Neural cell (in vitro differentiated cells): Measurements from ENCODE around the gene SLC2A14.

Experiments used
- EP300 ChIP-seq: fragments of 450-650 bp; conservative IDR thresholded peaks from 2 replicates; pipeline ENCODE4 v1.6.1; 2014; ENCODE audit warnings: antibody characterized with exemption, mild to moderate bottlenecking, moderate library complexity; ENCODE audit not compliant: poor library complexity, severe bottlenecking
- EZH2 ChIP-seq: fragments of 200-600, 300-800 bp; shearing (Covaris generic), sonication (generic); IDR thresholded peaks from 2 replicates; pipeline ENCODE4 v1.6.1; 2014; ENCODE audit warnings: antibody characterized with exemption, low read length, borderline replicate concordance, mild to moderate bottlenecking; ENCODE audit not compliant: insufficient read depth, poor library complexity, severe bottlenecking
- MXI1 ChIP-seq: fragments of 450-650 bp; conservative IDR thresholded peaks from 2 replicates; pipeline ENCODE4 v1.6.1; 2014; ENCODE audit warnings: antibody characterized with exemption, mild to moderate bottlenecking; ENCODE audit not compliant: poor library complexity, severe bottlenecking
- POLR2AphosphoS5 ChIP-seq: IDR thresholded peaks from 2 replicates; pipeline ENCODE4 v1.6.1; 2012
- RAD21 ChIP-seq: fragments of 450-650 bp; conservative IDR thresholded peaks from 2 replicates; pipeline ENCODE4 v1.6.1; 2014; ENCODE audit warnings: antibody characterized with exemption, mild to moderate bottlenecking, moderate library complexity
- SMC3 ChIP-seq: fragments of 450-650 bp; conservative IDR thresholded peaks from 2 replicates; pipeline ENCODE4 v1.6.1; 2014; ENCODE audit warnings: antibody characterized with exemption, mild to moderate bottlenecking, moderate library complexity; ENCODE audit not compliant: poor library complexity
- TAF1 ChIP-seq: IDR thresholded peaks from 2 replicates; pipeline ENCODE4 v1.6.1; 2012; ENCODE audit warnings: low read depth
- TF ChIP-seq, protein P1 (sequence below): fragments of 450-650 bp; IDR thresholded peaks from 2 replicates; pipeline ENCODE4 v1.5.1; 2014; ENCODE audit warnings: antibody characterized with exemption, mild to moderate bottlenecking, moderate library complexity; ENCODE audit not compliant: poor library complexity, severe bottlenecking

DNA sequence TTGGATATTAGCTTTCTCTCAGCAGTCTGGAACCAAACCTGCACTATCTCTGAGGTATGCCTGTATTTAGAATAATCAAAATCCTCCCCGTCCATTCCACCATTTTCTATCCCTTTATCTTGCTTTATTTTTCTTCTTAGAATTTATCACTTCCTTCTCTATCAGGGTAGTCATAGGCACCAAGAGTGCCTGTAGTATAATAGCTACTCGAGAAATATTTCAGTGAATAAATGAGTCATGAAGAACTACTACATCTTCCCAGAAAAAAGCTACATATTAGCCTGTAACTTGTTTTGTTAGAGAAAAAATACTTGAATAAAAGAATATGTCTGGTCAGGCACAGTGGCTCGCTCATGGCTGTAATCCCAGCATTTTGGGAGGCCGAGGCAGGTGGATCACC, 4.3 kb downstream of the SLC2A14 start:
- TF ChIP-seq, protein P1, sequence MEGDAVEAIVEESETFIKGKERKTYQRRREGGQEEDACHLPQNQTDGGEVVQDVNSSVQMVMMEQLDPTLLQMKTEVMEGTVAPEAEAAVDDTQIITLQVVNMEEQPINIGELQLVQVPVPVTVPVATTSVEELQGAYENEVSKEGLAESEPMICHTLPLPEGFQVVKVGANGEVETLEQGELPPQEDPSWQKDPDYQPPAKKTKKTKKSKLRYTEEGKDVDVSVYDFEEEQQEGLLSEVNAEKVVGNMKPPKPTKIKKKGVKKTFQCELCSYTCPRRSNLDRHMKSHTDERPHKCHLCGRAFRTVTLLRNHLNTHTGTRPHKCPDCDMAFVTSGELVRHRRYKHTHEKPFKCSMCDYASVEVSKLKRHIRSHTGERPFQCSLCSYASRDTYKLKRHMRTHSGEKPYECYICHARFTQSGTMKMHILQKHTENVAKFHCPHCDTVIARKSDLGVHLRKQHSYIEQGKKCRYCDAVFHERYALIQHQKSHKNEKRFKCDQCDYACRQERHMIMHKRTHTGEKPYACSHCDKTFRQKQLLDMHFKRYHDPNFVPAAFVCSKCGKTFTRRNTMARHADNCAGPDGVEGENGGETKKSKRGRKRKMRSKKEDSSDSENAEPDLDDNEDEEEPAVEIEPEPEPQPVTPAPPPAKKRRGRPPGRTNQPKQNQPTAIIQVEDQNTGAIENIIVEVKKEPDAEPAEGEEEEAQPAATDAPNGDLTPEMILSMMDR = no peak
- TF ChIP-seq EZH2 = no peak
- no peak for TF ChIP-seq POLR2AphosphoS5
- TF ChIP-seq TAF1 = no peak
- no peak for TF ChIP-seq SMC3
- TF ChIP-seq RAD21 = no peak
- TF ChIP-seq EP300 = no peak
- no peak for TF ChIP-seq MXI1
